H9 (cell line): Measurements from ENCODE around the gene FOXM1. TPM values are rescaled to one million over a fixed set of nuclear protein-coding genes. Genes with fewer than 3 reads are reported as not detected.

Experiments
- DNase-seq: peaks from one replicate; pipeline ENCODE4 v3.0.0-alpha.2; 2017
- H2AFZ ChIP-seq: one replicate; pipeline ENCODE4 v1.6.1; 2013; ENCODE audit warnings: mild to moderate bottlenecking, low read length, control low read depth, moderate library complexity
- H2AK5ac ChIP-seq: 2 replicates; pipeline ENCODE4 v1.6.1; 2013; ENCODE audit warnings: low read length, control low read depth, mixed read lengths; ENCODE audit not compliant: insufficient read length
- H2BK120ac ChIP-seq: one replicate; pipeline ENCODE4 v1.6.1; 2013; ENCODE audit warnings: low read depth, mild to moderate bottlenecking, low read length, control low read depth, inconsistent platforms; ENCODE audit not compliant: poor library complexity, severe bottlenecking
- H2BK12ac ChIP-seq: 2 replicates; pipeline ENCODE4 v1.6.1; 2013; ENCODE audit warnings: low read length, control low read depth, mixed read lengths, low read depth; ENCODE audit not compliant: insufficient read length
- H2BK15ac ChIP-seq: 2 replicates; pipeline ENCODE4 v1.6.1; 2013; ENCODE audit warnings: low read depth, low read length, control low read depth
- H2BK20ac ChIP-seq: one replicate; pipeline ENCODE4 v1.6.1; 2013; ENCODE audit warnings: low read depth, mild to moderate bottlenecking, low read length, control low read depth, inconsistent platforms; ENCODE audit not compliant: poor library complexity, severe bottlenecking
- H2BK5ac ChIP-seq: 2 replicates; pipeline ENCODE4 v1.6.1; 2013; ENCODE audit warnings: low read length, control low read depth, mixed read lengths; ENCODE audit not compliant: insufficient read length
- H3K14ac ChIP-seq: 2 replicates; pipeline ENCODE4 v1.6.1; 2013; ENCODE audit warnings: low read length, control low read depth; ENCODE audit not compliant: insufficient read depth
- H3K18ac ChIP-seq: 2 replicates; pipeline ENCODE4 v1.6.1; 2013; ENCODE audit warnings: low read depth, mild to moderate bottlenecking, mixed read lengths, low read length, control low read depth; ENCODE audit not compliant: insufficient read length
- H3K23ac ChIP-seq: 2 replicates; pipeline ENCODE4 v1.6.1; 2013; ENCODE audit warnings: low read length, control low read depth, mixed read lengths, low read depth; ENCODE audit not compliant: insufficient read length
- H3K23me2 ChIP-seq: 2 replicates; pipeline ENCODE4 v1.6.1; 2013; ENCODE audit warnings: low read depth, mild to moderate bottlenecking, mixed read lengths, low read length, control low read depth; ENCODE audit not compliant: insufficient read length, poor library complexity, severe bottlenecking
- H3K27ac ChIP-seq: 2 replicates; pipeline ENCODE4 v1.5.1; 2013; ENCODE audit warnings: low read length, control low read depth, mixed read lengths, low read depth; ENCODE audit not compliant: insufficient read length
- H3K27me3 ChIP-seq: 2 replicates; pipeline ENCODE4 v1.6.1; 2013; ENCODE audit warnings: low read length, control low read depth, inconsistent platforms; ENCODE audit not compliant: insufficient read depth
- H3K4ac ChIP-seq: 2 replicates; pipeline ENCODE4 v1.6.1; 2013; ENCODE audit warnings: low read depth, mild to moderate bottlenecking, control low read depth, inconsistent platforms, low read length, moderate library complexity
- H3K4me1 ChIP-seq: 2 replicates; pipeline ENCODE4 v1.6.1; 2013; ENCODE audit warnings: low read length, control low read depth, inconsistent platforms; ENCODE audit not compliant: insufficient read depth
- H3K4me2 ChIP-seq: 2 replicates; pipeline ENCODE4 v1.6.1; 2013; ENCODE audit warnings: low read length, control low read depth, mixed read lengths; ENCODE audit not compliant: insufficient read length, insufficient read depth
- H3K56ac ChIP-seq: 2 replicates; pipeline ENCODE4 v1.6.1; 2013; ENCODE audit warnings: low read depth, mild to moderate bottlenecking, mixed read lengths, low read length, control low read depth; ENCODE audit not compliant: insufficient read length
- H3K79me1 ChIP-seq: 2 replicates; pipeline ENCODE4 v1.6.1; 2013; ENCODE audit warnings: low read depth, mild to moderate bottlenecking, moderate library complexity, low read length, control low read depth, inconsistent platforms; ENCODE audit not compliant: insufficient read depth, poor library complexity, severe bottlenecking
- H3K79me2 ChIP-seq: 2 replicates; pipeline ENCODE4 v1.6.1; 2013; ENCODE audit warnings: low read length, control low read depth, inconsistent platforms; ENCODE audit not compliant: insufficient read depth
- H3K9ac ChIP-seq: 2 replicates; pipeline ENCODE4 v1.6.1; 2013; ENCODE audit warnings: low read length, control low read depth, mixed read lengths; ENCODE audit not compliant: insufficient read length; ENCODE audit errors: extremely low read depth
- H3K9me3 ChIP-seq: one replicate; pipeline ENCODE4 v1.6.1; 2013; ENCODE audit warnings: low read depth, low read length, inconsistent platforms; ENCODE audit not compliant: control insufficient read depth
- H3T11ph ChIP-seq: one replicate; pipeline ENCODE4 v1.6.1; 2013; ENCODE audit warnings: mild to moderate bottlenecking, low read length, control low read depth, inconsistent platforms
- H4K20me1 ChIP-seq: one replicate; pipeline ENCODE4 v1.6.1; 2013; ENCODE audit not compliant: control insufficient read depth, insufficient read length, insufficient read depth
- H4K5ac ChIP-seq: 2 replicates; pipeline ENCODE4 v1.6.1; 2013; ENCODE audit warnings: low read depth, mild to moderate bottlenecking, mixed read lengths, low read length, control low read depth; ENCODE audit not compliant: insufficient read length
- H4K8ac ChIP-seq: replicated peaks from 2 replicates; pipeline ENCODE4 v1.6.1; 2013; ENCODE audit warnings: low read length, control low read depth, mixed read lengths, low read depth; ENCODE audit not compliant: insufficient read length
- H4K91ac ChIP-seq: 2 replicates; pipeline ENCODE4 v1.6.1; 2013; ENCODE audit warnings: low read depth, mild to moderate bottlenecking, moderate library complexity, mixed read lengths, low read length, control low read depth; ENCODE audit not compliant: insufficient read length
- H3K27ac Mint-ChIP-seq, 3 experiments: 2 replicates in 2 of 3; 3 replicates in 1 of 3; pipeline ENCODE4 v1.8.0; 2020 to 2021; ENCODE audit warnings: mixed read lengths in 3 of 3, mild to moderate bottlenecking in 1 of 3, moderate library complexity in 1 of 3
- H3K27me3 Mint-ChIP-seq: 2 replicates; pipeline ENCODE4 v1.8.0; 2021; ENCODE audit warnings: low read depth, mild to moderate bottlenecking, moderate library complexity, mixed read lengths
- H3K36me3 Mint-ChIP-seq, 3 experiments: 2 replicates in 2 of 3; 3 replicates in 1 of 3; pipeline ENCODE4 v1.8.0; 2020 to 2021; ENCODE audit warnings: low read depth in 3 of 3, mixed read lengths in 3 of 3; ENCODE audit not compliant: insufficient read depth in 1 of 3
- H3K4me1 Mint-ChIP-seq, 2 experiments: 2 replicates each; pipeline ENCODE4 v1.8.0; 2020; ENCODE audit warnings: mixed read lengths in 2 of 2
- H3K4me3 Mint-ChIP-seq, 2 experiments: 2 replicates in 1 of 2; 3 replicates in 1 of 2; pipeline ENCODE4 v1.8.0; 2020 to 2021; ENCODE audit warnings: mild to moderate bottlenecking in 2 of 2, mixed read lengths in 2 of 2, moderate library complexity in 1 of 2
- H3K9me3 Mint-ChIP-seq, 2 experiments: 2 replicates in 1 of 2; 3 replicates in 1 of 2; pipeline ENCODE4 v1.8.0; 2020; ENCODE audit warnings: mild to moderate bottlenecking in 2 of 2, mixed read lengths in 2 of 2, moderate library complexity in 1 of 2
- WGBS: extraction: QIAGEN DNeasy Blood & Tissue Kit; methylation state at CpG from one replicate; pipeline ENCODE4 v1.1.7; 2013; ENCODE audit warnings: missing lambda C conversion rate, low lambda C conversion rate, mixed read lengths; ENCODE audit not compliant: insufficient read length; ENCODE audit errors: extremely low coverage; 5-methylcytosine and 5-hydroxymethylcytosine counted together
- total RNA-seq: library from RNA; stranded (reverse); gene quantifications from 2 replicates; pipeline ENCODE4 v1.2.1, GENCODE V29; 2021
- TF ChIP-seq, protein P1 (sequence below): fragments of 200-600 bp; sonication (generic); conservative IDR thresholded peaks from 3 replicates; pipeline ENCODE4 v1.8.0; 2021; ENCODE audit warnings: antibody characterized with exemption, mild to moderate bottlenecking

Gene FOXM1
- total RNA-seq, 1 experiment from 2014 or later, result 109 TPM

DNA sequence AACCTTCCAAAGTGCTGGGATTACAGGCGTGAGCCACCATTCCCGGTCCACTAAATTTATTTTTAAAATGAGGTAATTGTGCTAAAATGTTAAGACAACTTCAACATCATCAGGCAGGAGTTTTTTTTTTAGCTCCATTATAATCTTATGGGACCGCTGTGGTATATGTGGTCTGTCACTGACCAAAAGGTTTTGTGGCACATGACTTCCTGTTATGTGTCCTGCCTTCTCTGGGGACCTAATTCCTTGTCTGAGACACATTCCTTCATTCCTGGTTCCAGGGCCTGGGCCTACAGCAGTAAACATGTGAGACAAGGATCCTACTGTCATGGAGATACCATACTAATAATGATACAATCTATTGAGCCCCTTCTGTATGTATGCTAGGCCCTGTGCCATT lies 25.0 kb downstream of the FOXM1 start:
- H3K4me1 ChIP-seq, result no peaks in the 10 kb centered on the region
- no peak for DNase-seq
- no peak overlapping the region for H3K9ac ChIP-seq
- Mint-ChIP-seq H3K27me3 (peaks cover 5% of the 10 kb centered on the region), H3K36me3 (peaks cover 0 to 4% (median 2%) of the 10 kb centered on the region in 3 experiments; a peak in 1 of 7 replicates), H3K4me3 (no peak overlapping the region), H3K9me3 (no peaks in the 10 kb centered on the region), H3K27ac (no peak overlapping the region), H3K4me1 (peaks cover 13 to 34% of the 10 kb centered on the region in 2 experiments)
- no peak overlapping the region for H3T11ph ChIP-seq
- no CpG with 5 or more reads among the region's 3 CpGs for WGBS
- no peak overlapping the region for H2AFZ ChIP-seq
- no peak overlapping the region for H4K5ac ChIP-seq
- H3K79me1 ChIP-seq, result no peaks in the 10 kb centered on the region
- H2BK120ac ChIP-seq, result no peak overlapping the region
- no peak overlapping the region for H2BK15ac ChIP-seq
- H3K27ac ChIP-seq, result no peak overlapping the region
- H2BK20ac ChIP-seq, result no peak overlapping the region
- H2AK5ac ChIP-seq, result no peak overlapping the region
- TF ChIP-seq, protein P1, sequence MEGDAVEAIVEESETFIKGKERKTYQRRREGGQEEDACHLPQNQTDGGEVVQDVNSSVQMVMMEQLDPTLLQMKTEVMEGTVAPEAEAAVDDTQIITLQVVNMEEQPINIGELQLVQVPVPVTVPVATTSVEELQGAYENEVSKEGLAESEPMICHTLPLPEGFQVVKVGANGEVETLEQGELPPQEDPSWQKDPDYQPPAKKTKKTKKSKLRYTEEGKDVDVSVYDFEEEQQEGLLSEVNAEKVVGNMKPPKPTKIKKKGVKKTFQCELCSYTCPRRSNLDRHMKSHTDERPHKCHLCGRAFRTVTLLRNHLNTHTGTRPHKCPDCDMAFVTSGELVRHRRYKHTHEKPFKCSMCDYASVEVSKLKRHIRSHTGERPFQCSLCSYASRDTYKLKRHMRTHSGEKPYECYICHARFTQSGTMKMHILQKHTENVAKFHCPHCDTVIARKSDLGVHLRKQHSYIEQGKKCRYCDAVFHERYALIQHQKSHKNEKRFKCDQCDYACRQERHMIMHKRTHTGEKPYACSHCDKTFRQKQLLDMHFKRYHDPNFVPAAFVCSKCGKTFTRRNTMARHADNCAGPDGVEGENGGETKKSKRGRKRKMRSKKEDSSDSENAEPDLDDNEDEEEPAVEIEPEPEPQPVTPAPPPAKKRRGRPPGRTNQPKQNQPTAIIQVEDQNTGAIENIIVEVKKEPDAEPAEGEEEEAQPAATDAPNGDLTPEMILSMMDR, result no peak
- no peak overlapping the region for H3K14ac ChIP-seq
- H2BK12ac ChIP-seq, result no peak overlapping the region
- no peaks in the 10 kb centered on the region for H3K23me2 ChIP-seq
- H4K8ac ChIP-seq, result no peak overlapping the region
- no peak overlapping the region for H3K4ac ChIP-seq
- H2BK5ac ChIP-seq, result no peak overlapping the region
- H4K20me1 ChIP-seq, result no peaks in the 10 kb centered on the region
- no peaks in the 10 kb centered on the region for H3K79me2 ChIP-seq
- no peaks in the 10 kb centered on the region for H3K9me3 ChIP-seq
- H4K91ac ChIP-seq, result no peak overlapping the region
- H3K56ac ChIP-seq, result no peak overlapping the region
- no peak overlapping the region for H3K18ac ChIP-seq
- no peak overlapping the region for H3K4me2 ChIP-seq
- H3K23ac ChIP-seq, result no peak overlapping the region
- H3K27me3 ChIP-seq, result no peaks in the 10 kb centered on the region
